Panc1 (cell line): Measurements from ENCODE around the gene WFDC5.

Experiments
- CTCF ChIP-seq: fragments of 450-650 bp; IDR thresholded peaks from 2 replicates; pipeline ENCODE4 v1.5.1; 2017; ENCODE audit warnings: mild to moderate bottlenecking
- POLR2AphosphoS5 ChIP-seq: IDR thresholded peaks from 2 replicates; pipeline ENCODE4 v1.6.1; 2012; ENCODE audit warnings: mild to moderate bottlenecking, low read depth, low read length, moderate library complexity
- REST ChIP-seq, 2 experiments: IDR thresholded peaks; 2 replicates each; pipeline ENCODE4 v1.6.1; 2011 to 2012; ENCODE audit warnings: low read depth in 2 of 2, control low read depth in 1 of 2, low read length in 1 of 2, mild to moderate bottlenecking in 1 of 2, moderate library complexity in 1 of 2; ENCODE audit not compliant: insufficient read depth in 1 of 2
- SIN3A ChIP-seq: IDR thresholded peaks from 2 replicates; pipeline ENCODE4 v1.6.1; 2012; ENCODE audit warnings: low read depth, mild to moderate bottlenecking, low read length, moderate library complexity, borderline replicate concordance; ENCODE audit not compliant: insufficient read depth
- TCF7L2 ChIP-seq: IDR thresholded peaks from 2 replicates; pipeline ENCODE4 v1.6.1; 2011; ENCODE audit warnings: mild to moderate bottlenecking, low read depth, low read length, inconsistent platforms

- TF ChIP-seq CTCF (no peak), POLR2AphosphoS5 (no peak), SIN3A (no peak), TCF7L2 (no peak), REST (IDR thresholded peaks at IDR 0.05; ENCODE audit: insufficient read depth in 1 of 2, low read depth in 2 of 2, low read length in 1 of 2) (no peak)
These were observed 1.1 kb downstream of the WFDC5 start for GRCh38 chr20:45113865-45114264.
